ENCODE results near the gene RBM38. TPM values are rescaled to one million over a fixed set of nuclear protein-coding genes. Genes with fewer than 3 reads are reported as not detected.

Gene RBM38
- total and polyA plus RNA-seq, 2 of the 4 experiments (the other 2 are of a cell fraction): 5.2 to 11.9 TPM

DNA sequence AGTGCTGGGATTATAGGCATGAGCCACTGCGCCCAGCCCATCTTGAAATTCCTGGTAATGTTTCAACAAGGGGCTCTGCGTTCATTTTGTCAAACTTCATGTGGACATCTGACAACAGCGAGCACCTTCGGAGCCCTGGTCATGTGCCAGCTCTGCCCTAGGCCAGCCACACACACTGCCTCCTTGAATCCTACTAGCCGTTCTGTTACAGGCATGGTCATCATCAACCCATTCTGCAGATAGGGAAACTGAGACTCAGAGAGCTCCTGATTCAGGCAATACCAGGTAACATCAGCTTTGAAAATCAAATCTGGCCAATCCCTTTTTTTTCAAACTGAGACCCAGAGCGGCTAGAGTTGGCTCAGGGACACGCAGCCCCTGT, 41.3 kb downstream of the RBM38 start:
- intact Hi-C loops (cut with micrococcal nuclease) (no loop called here), in situ Hi-C loops (cut with MboI; ENCODE audit: low sequenced_read_pairs) (no loop called here), dilution Hi-C loops (cut with HindIII; ENCODE audit: low sequenced_read_pairs, unreplicated experiment) (no loop called here)
- Histone ChIP-seq H2BK20ac (ENCODE audit: low read depth, low read length) (no peak overlapping the region), H4K5ac (ENCODE audit: low read depth, low read length) (no peak overlapping the region), H3K79me1 (ENCODE audit: low read depth in 1 of 2, low read length in 2 of 2) (no peaks in the 10 kb centered on the region), H3K36me3 (ENCODE audit: control insufficient read depth, insufficient read depth, low read length) (no peaks in the 10 kb centered on the region), H4K91ac (ENCODE audit: insufficient read depth, low read depth, low read length) (no peak overlapping the region), H3K9me3 (ENCODE audit: control insufficient read depth, insufficient read depth, low read length) (peaks cover 5% of the 10 kb centered on the region; the same call in 1 of the 2 replicates), H2AK9ac (replicated peaks; ENCODE audit: low read depth, low read length, poor library complexity) (no peak overlapping the region), H2BK15ac (ENCODE audit: low read depth, low read length) (no peak overlapping the region), H3K4ac (ENCODE audit: low read depth, low read length) (no peak overlapping the region), H3K23ac (ENCODE audit: low read depth, low read length) (no peak overlapping the region), H3K4me1 (ENCODE audit: control insufficient read depth, insufficient read depth, low read length) (no peaks in the 10 kb centered on the region), H3K9ac (ENCODE audit: low read depth, low read length) (no peak overlapping the region), H4K20me1 (ENCODE audit: insufficient read depth, low read length) (no peaks in the 10 kb centered on the region), H3K27me3 (ENCODE audit: control insufficient read depth, insufficient read depth, low read length) (peaks cover 5% of the 10 kb centered on the region), H3K27ac (ENCODE audit: insufficient read depth, low read length) (no peak overlapping the region), H2AK5ac (ENCODE audit: low read depth, low read length) (no peak overlapping the region), H2BK120ac (ENCODE audit: low read depth, low read length) (no peak overlapping the region), H3K14ac (replicated peaks; ENCODE audit: low read depth, low read length) (no peak overlapping the region), H4K8ac (ENCODE audit: low read depth in 2 of 2, low read length in 2 of 2) (no peak overlapping the region), H3K18ac (ENCODE audit: low read depth, low read length) (no peak overlapping the region), H3K4me2 (ENCODE audit: low read depth, low read length) (no peak overlapping the region), H3K56ac (ENCODE audit: extremely low read depth, insufficient read depth, low read length) (no peak overlapping the region), H3K9me1 (ENCODE audit: insufficient read depth, low read length) (no peaks in the 10 kb centered on the region), H2BK5ac (ENCODE audit: low read depth, low read length, poor library complexity, severe bottlenecking) (no peak overlapping the region), H3K4me3 (ENCODE audit: insufficient read depth, low read depth, low read length) (no peak overlapping the region), H2AFZ (replicated peaks; ENCODE audit: low read length, poor library complexity) (no peak overlapping the region)
- ATAC-seq (ENCODE audit: low read depth) (no peak), DNase-seq (no peak)
- POLR2A ChIA-PET (ENCODE audit: unreplicated experiment): no interaction called here
- TF ChIP-seq SMC3 (IDR thresholded peaks at IDR 0.05; ENCODE audit: low read depth, low read length) (no peak), FOS (IDR thresholded peaks at IDR 0.05; ENCODE audit: low read depth, low read length) (no peak), NFE2L2 (IDR thresholded peaks at IDR 0.05; ENCODE audit: low read depth, low read length) (no peak), RAD21 (IDR thresholded peaks at IDR 0.05; ENCODE audit: low read length) (no peak), CEBPB (IDR thresholded peaks at IDR 0.05; ENCODE audit: low read depth, low read length) (no peak), POLR2A (IDR thresholded peaks at IDR 0.05; ENCODE audit: low read depth, low read length) (no peak), CHD1 (IDR thresholded peaks at IDR 0.05; ENCODE audit: low read depth, low read length) (no peak), BHLHE40 (IDR thresholded peaks at IDR 0.05; ENCODE audit: low read depth, low read length) (no peak), RFX5 (IDR thresholded peaks at IDR 0.05; ENCODE audit: low read depth, low read length) (no peak), MAZ (IDR thresholded peaks at IDR 0.05; ENCODE audit: borderline replicate concordance, low read depth, low read length) (no peak), RCOR1 (IDR thresholded peaks at IDR 0.05; ENCODE audit: insufficient replicate concordance, low read length) (no peak), MAFK (IDR thresholded peaks at IDR 0.05; ENCODE audit: low read depth, low read length) (no peak), MXI1 (IDR thresholded peaks at IDR 0.05; ENCODE audit: borderline replicate concordance, low read depth, low read length) (no peak)
- TF ChIP-seq, protein P1, sequence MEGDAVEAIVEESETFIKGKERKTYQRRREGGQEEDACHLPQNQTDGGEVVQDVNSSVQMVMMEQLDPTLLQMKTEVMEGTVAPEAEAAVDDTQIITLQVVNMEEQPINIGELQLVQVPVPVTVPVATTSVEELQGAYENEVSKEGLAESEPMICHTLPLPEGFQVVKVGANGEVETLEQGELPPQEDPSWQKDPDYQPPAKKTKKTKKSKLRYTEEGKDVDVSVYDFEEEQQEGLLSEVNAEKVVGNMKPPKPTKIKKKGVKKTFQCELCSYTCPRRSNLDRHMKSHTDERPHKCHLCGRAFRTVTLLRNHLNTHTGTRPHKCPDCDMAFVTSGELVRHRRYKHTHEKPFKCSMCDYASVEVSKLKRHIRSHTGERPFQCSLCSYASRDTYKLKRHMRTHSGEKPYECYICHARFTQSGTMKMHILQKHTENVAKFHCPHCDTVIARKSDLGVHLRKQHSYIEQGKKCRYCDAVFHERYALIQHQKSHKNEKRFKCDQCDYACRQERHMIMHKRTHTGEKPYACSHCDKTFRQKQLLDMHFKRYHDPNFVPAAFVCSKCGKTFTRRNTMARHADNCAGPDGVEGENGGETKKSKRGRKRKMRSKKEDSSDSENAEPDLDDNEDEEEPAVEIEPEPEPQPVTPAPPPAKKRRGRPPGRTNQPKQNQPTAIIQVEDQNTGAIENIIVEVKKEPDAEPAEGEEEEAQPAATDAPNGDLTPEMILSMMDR (conservative IDR thresholded peaks at IDR 0.05; ENCODE audit: low read depth, low read length): no peak
- TF ChIP-seq, protein P2, sequence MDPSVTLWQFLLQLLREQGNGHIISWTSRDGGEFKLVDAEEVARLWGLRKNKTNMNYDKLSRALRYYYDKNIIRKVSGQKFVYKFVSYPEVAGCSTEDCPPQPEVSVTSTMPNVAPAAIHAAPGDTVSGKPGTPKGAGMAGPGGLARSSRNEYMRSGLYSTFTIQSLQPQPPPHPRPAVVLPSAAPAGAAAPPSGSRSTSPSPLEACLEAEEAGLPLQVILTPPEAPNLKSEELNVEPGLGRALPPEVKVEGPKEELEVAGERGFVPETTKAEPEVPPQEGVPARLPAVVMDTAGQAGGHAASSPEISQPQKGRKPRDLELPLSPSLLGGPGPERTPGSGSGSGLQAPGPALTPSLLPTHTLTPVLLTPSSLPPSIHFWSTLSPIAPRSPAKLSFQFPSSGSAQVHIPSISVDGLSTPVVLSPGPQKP (IDR thresholded peaks at IDR 0.05; ENCODE audit: borderline replicate concordance, low read depth, low read length): no peak
- TF ChIP-seq, protein P3, sequence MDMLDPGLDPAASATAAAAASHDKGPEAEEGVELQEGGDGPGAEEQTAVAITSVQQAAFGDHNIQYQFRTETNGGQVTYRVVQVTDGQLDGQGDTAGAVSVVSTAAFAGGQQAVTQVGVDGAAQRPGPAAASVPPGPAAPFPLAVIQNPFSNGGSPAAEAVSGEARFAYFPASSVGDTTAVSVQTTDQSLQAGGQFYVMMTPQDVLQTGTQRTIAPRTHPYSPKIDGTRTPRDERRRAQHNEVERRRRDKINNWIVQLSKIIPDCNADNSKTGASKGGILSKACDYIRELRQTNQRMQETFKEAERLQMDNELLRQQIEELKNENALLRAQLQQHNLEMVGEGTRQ (IDR thresholded peaks at IDR 0.05; ENCODE audit: low read depth, low read length): no peak
- 86% methylated on average over 4 of the region's 7 CpGs; no CpG with 5 or more reads in 1 of the 2 experiments for WGBS, 2 experiments (ENCODE audit: extremely low coverage in 2 of 2, insufficient read length in 1 of 2)
- CTCF ChIA-PET: no interaction called here
- BruUV-seq (replicated peaks): no TSS peak

Measured in IMR-90 (cell line).